Activated CD4-positive, alpha-beta T cell treated with anti-CD3 and anti-CD28 coated beads, Interleukin-2, Interleukin-4, amounts not matched to agents 100 ng/mL and 50 ng/mL, durations not matched to agents 16 hours and 8 hours (primary cell): ENCODE measurements around the gene PREX1.

Experiments
- DNase-seq: peaks from one replicate; pipeline ENCODE4 v3.0.0-alpha.2; 2020; ENCODE audit warnings: low spot score

Gene PREX1

GRCh38 chr20:48582673-48582985, 245.2 kb downstream of the PREX1 start:
- no peak for DNase-seq

GRCh38 chr20:48581167-48581566, 246.6 kb downstream of the PREX1 start:
- no peak for DNase-seq

GRCh38 chr20:48578397-48579098, 249.3 kb downstream of the PREX1 start:
- DNase-seq = no peak

- DNase-seq = no peak
Observed at GRCh38 chr20:48577557-48577956, 250.2 kb downstream of the PREX1 start.

GRCh38 chr20:48574383-48574782, 253.4 kb downstream of the PREX1 start:
- DNase-seq = no peak
